ENCODE measurements around the gene SSTR5. TPM values are rescaled to one million over a fixed set of nuclear protein-coding genes. Genes with fewer than 3 reads are reported as not detected.

SSTR5 gene
- total RNA-seq, 1 donor from 2014 or later = not detected

DNA sequence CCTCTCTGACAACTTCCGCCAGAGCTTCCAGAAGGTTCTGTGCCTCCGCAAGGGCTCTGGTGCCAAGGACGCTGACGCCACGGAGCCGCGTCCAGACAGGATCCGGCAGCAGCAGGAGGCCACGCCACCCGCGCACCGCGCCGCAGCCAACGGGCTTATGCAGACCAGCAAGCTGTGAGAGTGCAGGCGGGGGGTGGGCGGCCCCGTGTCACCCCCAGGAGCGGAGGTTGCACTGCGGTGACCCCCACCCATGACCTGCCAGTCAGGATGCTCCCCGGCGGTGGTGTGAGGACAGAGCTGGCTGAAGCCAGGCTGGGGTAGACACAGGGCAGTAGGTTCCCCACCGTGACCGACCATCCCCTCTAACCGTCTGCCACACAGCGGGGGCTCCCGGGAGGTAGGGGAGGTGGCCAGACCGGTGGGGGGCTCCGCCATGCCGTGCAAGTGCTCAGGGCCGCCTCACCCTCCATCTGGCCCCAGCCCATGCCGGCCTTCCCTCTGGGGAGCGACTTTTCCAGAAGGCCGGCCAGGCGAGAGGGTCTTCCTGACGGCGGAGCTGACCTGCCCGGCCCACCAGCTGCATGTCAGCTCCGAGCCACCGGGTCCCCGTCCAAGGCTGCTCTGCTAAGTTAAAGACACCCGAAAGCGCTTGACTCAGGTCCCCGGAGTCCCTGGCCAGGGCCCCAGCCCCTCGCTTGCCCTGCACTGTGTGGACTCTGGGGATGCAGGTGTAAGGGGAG is 7.4 kb downstream of the SSTR5 start:
- Mint-ChIP-seq H3K27ac (no peak overlapping the region), H3K4me3 (no peak overlapping the region), H3K27me3 (peaks cover 17% of the 10 kb centered on the region), H3K9me3 (peaks cover under 1% of the 10 kb centered on the region), H3K4me1 (no peaks in the 10 kb centered on the region), H3K36me3 (ENCODE audit: low read depth) (no peaks in the 10 kb centered on the region)
- ChIA-PET CTCF (no interaction called here), POLR2A (no interaction called here)
- no peak for ATAC-seq (ENCODE audit: low read depth)
- intact Hi-C loops (cut with micrococcal nuclease) = no loop called here
- DNase-seq = no peak
- TF ChIP-seq, protein P1, sequence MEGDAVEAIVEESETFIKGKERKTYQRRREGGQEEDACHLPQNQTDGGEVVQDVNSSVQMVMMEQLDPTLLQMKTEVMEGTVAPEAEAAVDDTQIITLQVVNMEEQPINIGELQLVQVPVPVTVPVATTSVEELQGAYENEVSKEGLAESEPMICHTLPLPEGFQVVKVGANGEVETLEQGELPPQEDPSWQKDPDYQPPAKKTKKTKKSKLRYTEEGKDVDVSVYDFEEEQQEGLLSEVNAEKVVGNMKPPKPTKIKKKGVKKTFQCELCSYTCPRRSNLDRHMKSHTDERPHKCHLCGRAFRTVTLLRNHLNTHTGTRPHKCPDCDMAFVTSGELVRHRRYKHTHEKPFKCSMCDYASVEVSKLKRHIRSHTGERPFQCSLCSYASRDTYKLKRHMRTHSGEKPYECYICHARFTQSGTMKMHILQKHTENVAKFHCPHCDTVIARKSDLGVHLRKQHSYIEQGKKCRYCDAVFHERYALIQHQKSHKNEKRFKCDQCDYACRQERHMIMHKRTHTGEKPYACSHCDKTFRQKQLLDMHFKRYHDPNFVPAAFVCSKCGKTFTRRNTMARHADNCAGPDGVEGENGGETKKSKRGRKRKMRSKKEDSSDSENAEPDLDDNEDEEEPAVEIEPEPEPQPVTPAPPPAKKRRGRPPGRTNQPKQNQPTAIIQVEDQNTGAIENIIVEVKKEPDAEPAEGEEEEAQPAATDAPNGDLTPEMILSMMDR (IDR thresholded peaks at IDR 0.05) = no peak

DNA sequence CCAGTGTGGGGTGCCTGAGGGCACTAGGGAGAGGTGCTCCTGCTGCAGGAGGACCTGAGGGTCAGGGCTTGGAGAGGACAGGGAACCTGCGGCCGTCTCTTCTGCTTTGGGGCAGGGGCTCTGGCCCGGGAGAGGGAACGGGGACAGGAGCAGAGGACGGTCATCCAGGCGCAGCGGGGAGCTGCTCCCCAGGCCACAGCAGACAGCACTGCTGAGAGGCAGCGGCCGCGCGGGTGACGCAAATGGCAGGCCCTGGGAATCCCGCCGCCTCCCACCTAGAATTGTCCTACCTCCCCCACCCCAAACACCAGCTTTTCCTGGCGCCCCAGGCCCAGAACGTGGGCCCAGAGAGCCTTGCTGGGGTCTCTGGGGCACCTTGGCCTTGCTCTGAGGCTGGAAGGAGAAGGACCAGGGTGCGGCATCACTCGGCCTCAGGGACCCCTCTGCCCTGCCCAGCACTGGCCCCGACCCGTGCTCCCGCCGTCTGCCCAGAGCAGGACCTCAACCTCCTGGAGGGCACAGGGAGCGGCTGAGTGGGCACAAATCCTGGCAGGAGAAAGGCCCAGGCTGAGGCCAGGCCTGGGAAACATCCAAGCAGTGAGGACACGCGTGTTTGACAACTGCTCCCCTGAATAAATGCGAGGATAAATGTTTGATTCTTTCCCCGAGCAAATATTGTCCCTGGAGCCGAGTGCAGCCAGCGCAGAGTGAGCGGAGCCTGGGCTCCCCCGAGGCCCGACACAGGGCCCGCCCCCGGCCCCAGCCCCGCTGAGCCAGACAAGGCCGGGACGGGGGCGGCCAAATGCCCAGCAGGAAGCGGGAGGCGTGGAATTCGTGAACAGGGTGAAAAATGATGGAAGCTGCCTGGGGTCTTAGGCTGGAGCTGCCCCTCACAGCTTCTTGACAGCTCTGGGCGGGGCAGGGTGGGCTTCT is 8.5 kb downstream of the SSTR5 start:
- TF ChIP-seq, protein P1 (IDR thresholded peaks at IDR 0.05) = no peak
- CTCF ChIA-PET = no interaction called here
- Mint-ChIP-seq H3K9me3 (peaks cover 10% of the 10 kb centered on the region), H3K27ac (no peak overlapping the region), H3K36me3 (ENCODE audit: low read depth) (peaks cover 3% of the 10 kb centered on the region), H3K4me1 (no peaks in the 10 kb centered on the region), H3K27me3 (peaks cover 17% of the 10 kb centered on the region), H3K4me3 (no peak overlapping the region)
- DNase-seq (no peak), ATAC-seq (ENCODE audit: low read depth) (no peak)
- intact Hi-C loops (cut with micrococcal nuclease) = no loop called here
- POLR2A ChIA-PET = interaction anchor here (0.6 kb wide), 1 partner anchor 260 kb away, joined by 5 read pairs; no protein-coding TSS in a partner anchor

DNA sequence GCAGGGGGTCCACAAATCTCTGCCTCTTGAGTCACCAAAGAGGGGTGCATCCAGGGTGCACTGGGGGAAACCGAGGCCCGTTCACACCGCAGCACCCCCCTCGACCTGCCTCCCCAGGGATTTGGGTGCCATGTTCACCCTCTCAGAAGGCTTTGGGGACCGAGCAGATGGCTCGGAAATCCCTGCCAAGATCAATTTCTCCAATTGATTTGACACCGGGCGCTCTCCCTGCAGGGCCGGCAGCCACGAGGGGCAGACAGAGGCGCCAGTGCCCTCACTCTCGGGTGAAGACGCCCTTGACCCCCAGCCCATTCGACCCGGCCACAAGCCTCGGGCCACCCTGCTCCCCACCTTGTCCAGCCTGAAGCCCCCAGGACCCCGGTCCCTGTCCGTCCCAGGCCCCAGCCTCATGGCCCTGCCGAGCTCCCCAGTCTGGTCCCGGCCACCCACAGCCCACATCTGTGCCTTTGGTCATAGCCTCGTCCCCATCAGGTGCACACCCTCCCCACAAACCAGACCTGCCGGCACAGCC is 9.3 kb downstream of the SSTR5 start:
- intact Hi-C loops (cut with micrococcal nuclease) = no loop called here
- Mint-ChIP-seq H3K36me3 (ENCODE audit: low read depth) (peaks cover 3% of the 10 kb centered on the region), H3K4me3 (no peak overlapping the region), H3K27ac (no peak overlapping the region), H3K9me3 (peaks cover 10% of the 10 kb centered on the region), H3K27me3 (peaks cover 10% of the 10 kb centered on the region), H3K4me1 (no peaks in the 10 kb centered on the region)
- TF ChIP-seq, protein P1 (IDR thresholded peaks at IDR 0.05) = no peak
- ChIA-PET CTCF (no interaction called here), POLR2A (no interaction called here)
- ATAC-seq (ENCODE audit: low read depth) (no peak), DNase-seq (no peak)

DNA sequence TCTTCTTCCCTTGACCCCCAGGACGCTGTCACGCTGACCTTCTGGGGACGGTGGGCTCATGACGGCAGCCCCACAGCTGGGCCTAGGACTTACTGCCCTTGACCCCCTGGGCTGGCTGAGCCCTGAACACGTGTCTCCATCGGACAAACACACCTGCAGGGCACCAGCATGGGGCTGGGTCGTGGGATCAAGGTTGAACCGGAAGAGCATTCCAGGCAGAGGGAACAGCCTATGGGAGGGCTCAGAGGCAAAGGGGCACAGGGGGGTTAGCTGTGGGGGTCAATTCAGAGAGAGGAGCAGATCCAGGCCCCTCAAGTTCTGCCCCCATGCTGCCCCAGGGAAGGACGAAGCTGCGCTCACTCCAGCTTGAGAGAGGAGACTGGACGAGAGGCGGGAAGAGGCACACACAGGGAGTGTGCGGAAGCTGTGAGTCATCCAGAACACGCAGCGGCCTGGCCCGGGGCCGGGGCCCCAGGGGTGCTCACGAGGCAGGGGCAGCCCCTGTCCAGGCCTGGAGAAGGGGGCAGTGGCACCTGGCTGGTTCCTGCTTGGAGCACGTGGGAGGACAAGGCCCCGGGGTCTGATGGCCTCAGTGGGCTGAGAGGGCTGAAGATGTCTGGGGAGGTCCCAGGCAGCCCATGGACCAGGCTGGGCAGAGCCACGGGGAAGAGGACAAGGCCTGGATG is 9.9 kb downstream of the SSTR5 start:
- H3K27ac Mint-ChIP-seq = no peak overlapping the region
- peaks cover 10% of the 10 kb centered on the region for H3K9me3 Mint-ChIP-seq
- H3K27me3 Mint-ChIP-seq = peaks cover 9% of the 10 kb centered on the region

More for the DNA sequence above, 9.9 kb downstream of the SSTR5 start:
- no peak for DNase-seq
- Mint-ChIP-seq H3K36me3 (ENCODE audit: low read depth) (peaks cover 3% of the 10 kb centered on the region), H3K4me1 (no peaks in the 10 kb centered on the region), H3K4me3 (no peak overlapping the region)
- TF ChIP-seq, protein P1 (IDR thresholded peaks at IDR 0.05) = no peak
- intact Hi-C loops (cut with micrococcal nuclease) = no loop called here
- ATAC-seq (ENCODE audit: low read depth) = no peak
- ChIA-PET POLR2A (no interaction called here), CTCF (no interaction called here)
